AG09309 (cell line): Measurements from ENCODE around the gene PON3.

Experiments used
- DNase-seq: peaks from one replicate; pipeline ENCODE4 v3.0.0-alpha.2; 2010; ENCODE audit warnings: low read depth
- H3K4me3 ChIP-seq: 2 replicates; pipeline ENCODE4 v1.5.1; 2011; ENCODE audit warnings: mild to moderate bottlenecking, low read depth, low read length, moderate library complexity; ENCODE audit not compliant: control insufficient read depth
- TF ChIP-seq, protein P1 (sequence below): IDR thresholded peaks from 2 replicates; pipeline ENCODE4 v1.5.1; 2011; ENCODE audit warnings: mild to moderate bottlenecking, low read depth, low read length, inconsistent platforms; ENCODE audit not compliant: insufficient read depth, control insufficient read depth; ENCODE audit errors: missing control alignments

PON3 gene

DNA sequence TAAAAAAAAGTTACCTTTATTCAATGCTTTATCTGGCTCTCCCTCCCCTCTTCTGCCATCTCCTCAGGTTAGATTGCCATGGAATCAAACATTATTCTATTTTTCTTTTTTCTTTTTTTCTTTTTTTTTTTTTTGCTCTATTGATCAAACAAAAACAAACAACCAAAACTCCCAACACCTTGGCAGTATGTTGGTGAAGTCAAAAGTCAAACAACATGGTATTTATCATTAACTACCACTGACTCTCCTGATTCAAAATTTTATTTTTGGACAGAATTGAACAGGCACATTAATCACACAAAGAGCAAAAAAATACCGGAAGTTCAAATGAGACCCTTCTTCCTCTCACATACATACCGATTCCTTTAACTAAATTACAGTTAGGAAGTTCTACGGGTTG is 78.2 kb downstream of the PON3 start:
- no peak for DNase-seq
- H3K4me3 ChIP-seq = no peak overlapping the region
- TF ChIP-seq, protein P1, sequence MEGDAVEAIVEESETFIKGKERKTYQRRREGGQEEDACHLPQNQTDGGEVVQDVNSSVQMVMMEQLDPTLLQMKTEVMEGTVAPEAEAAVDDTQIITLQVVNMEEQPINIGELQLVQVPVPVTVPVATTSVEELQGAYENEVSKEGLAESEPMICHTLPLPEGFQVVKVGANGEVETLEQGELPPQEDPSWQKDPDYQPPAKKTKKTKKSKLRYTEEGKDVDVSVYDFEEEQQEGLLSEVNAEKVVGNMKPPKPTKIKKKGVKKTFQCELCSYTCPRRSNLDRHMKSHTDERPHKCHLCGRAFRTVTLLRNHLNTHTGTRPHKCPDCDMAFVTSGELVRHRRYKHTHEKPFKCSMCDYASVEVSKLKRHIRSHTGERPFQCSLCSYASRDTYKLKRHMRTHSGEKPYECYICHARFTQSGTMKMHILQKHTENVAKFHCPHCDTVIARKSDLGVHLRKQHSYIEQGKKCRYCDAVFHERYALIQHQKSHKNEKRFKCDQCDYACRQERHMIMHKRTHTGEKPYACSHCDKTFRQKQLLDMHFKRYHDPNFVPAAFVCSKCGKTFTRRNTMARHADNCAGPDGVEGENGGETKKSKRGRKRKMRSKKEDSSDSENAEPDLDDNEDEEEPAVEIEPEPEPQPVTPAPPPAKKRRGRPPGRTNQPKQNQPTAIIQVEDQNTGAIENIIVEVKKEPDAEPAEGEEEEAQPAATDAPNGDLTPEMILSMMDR = no peak

DNA sequence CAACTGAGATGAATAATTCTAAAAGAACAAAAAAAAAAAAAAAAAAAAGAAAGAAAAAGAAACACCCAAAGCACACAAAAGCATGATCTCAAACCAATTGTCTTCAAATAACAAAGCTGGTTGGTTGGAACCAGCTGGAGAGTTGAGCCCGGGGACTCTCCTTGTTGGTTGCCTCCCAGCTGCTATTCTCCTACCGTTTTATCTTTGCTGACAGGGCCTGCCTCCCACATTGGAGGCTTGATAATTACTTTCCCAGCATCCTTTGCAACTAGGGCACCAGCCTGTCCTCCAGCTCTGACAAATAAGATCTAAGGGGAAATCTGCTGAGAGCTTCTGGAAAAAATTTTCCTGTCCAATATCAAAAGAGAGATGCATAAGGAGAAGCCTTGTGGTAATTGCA is 78.6 kb downstream of the PON3 start:
- TF ChIP-seq, protein P1 = no peak
- no peak for DNase-seq
- H3K4me3 ChIP-seq = no peak overlapping the region

DNA sequence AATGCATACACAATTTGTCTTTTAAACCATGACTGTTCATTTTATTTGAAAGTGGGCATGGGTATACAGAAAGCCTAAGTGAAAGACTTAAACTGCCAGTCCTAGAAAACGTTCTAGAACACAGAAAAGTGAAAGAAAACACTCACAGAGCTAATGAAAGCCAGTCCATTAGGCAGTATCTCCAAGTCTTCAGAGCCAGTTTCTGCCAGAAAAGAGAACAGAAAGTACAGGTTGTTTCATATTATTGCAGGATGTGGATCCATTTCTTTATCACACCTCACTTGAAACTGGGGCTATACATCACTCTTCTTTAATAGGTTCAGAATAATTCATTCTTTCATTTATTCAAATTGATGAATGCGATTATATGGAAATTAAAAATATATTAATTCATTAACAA is 79.6 kb downstream of the PON3 start:
- DNase-seq = no peak
- TF ChIP-seq, protein P1 = no peak
- H3K4me3 ChIP-seq = no peak overlapping the region

DNA sequence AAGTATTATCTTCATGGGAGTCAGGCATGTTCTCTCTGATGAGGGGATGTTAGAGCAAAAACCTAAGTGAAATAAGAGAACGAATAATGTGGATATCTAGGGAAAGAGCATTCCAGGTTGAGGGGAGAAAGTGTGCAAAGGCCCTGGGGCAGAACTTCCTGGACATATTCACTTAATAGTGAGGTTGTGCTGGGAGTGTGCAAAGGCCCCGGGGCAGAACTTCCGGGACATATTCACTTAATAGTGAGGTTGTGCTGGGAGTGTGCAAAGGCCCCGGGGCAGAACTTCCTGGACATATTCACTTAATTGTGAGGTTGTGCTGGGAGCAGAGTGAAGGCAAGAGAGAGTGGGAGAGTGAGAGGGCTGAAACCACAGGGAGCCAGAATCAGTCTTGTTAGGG is 83.6 kb downstream of the PON3 start:
- TF ChIP-seq, protein P1 = no peak
- no peak overlapping the region for H3K4me3 ChIP-seq
- DNase-seq = no peak

DNA sequence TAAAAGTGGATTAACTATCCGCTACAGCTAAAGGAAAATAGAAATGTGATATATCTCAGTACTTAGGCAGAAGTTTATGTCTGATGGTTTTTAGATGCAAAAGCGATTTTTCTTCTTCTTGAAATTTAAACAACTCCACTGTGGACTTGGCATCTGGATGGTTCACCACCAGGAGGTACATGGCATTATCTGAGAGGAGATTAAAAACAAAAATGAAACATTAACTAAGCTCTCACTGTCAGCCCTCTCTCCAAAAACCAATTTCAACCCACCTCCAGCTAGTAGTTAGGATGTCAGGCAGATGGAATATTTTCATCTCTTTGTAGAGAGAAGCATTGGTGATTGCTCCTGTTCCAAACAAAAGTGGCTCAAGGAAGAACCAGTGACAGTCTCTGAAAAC is 84.8 kb downstream of the PON3 start:
- DNase-seq = no peak
- H3K4me3 ChIP-seq = no peak overlapping the region
- TF ChIP-seq, protein P1 = no peak

DNA sequence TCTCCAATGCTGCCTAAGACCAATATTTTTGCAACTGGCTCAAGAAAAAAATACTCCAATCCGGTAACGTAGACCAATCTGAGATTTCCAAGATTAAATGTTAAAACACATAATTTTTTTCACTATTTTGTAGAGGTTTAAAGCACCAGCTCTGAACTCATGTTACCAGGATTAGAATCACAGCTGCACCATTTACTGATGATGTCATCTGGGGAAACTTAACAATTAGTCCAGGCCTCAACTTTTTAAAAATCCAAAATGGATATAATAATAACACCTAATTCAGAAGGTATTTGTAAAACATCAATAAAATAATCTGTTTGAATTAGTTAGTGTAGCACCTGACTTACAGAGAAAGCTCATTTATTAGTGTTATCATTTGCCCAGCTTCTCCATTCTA is 86.2 kb downstream of the PON3 start:
- H3K4me3 ChIP-seq = no peak overlapping the region
- TF ChIP-seq, protein P1 = no peak
- no peak for DNase-seq
